Motor neuron (in vitro differentiated cells): ENCODE measurements around the gene GABRG3. TPM values are rescaled to one million over a fixed set of nuclear protein-coding genes. Genes with fewer than 3 reads are reported as not detected.
A peak's percentile ranks its signal among the peaks of the same experiment; 100 is the strongest.

Experiments used
- ATAC-seq, 8 experiments: fragments of 200-7000 bp; cut with Tn5 transposase; replicated peaks in 6 of 8; 2 replicates each; pipeline ENCODE4 v1.8.0; 2021; ENCODE audit warnings: mild to moderate bottlenecking in 8 of 8, moderate library complexity in 8 of 8
- H3K27ac ChIP-seq, 2 donors: fragments of 250-450 bp; sonication (Bioruptor Pico); 2 replicates each; pipeline ENCODE4 v1.9.0; 2021; ENCODE audit warnings: antibody characterized with exemption in 2 of 2, mild to moderate bottlenecking in 2 of 2, moderate library complexity in 1 of 2
- H3K4me1 ChIP-seq, 2 donors: fragments of 250-450 bp; sonication (Bioruptor Pico); replicated peaks in 1 of 2; 2 replicates each; pipeline ENCODE4 v1.6.1; 2021; ENCODE audit warnings: antibody characterized with exemption in 2 of 2, mild to moderate bottlenecking in 2 of 2, moderate library complexity in 1 of 2
- H3K4me3 ChIP-seq, 5 donors: fragments of 250-450 bp; sonication (Bioruptor Pico); 2 replicates each; pipeline ENCODE4 v1.9.0; 2021; ENCODE audit warnings: antibody characterized with exemption in 5 of 5, mild to moderate bottlenecking in 5 of 5, moderate library complexity in 4 of 5
- WGBS, 10 experiments: fragments of 450-650 bp; shearing (Covaris generic); methylation state at CpG; one replicate each; pipeline ENCODE4 v1.0.0; 2022; 5-methylcytosine and 5-hydroxymethylcytosine counted together
- in situ Hi-C, 9 experiments: fragments of 400-800 bp; cut with MboI; loops; one replicate each; pipeline ENCODE4 v1.15.0; 2021; ENCODE audit warnings: low sequenced_read_pairs in 9 of 9, low pct_unique_long_range_greater_than_20kb in 2 of 9; ENCODE audit not compliant: unreplicated experiment in 9 of 9
- total RNA-seq, 8 experiments: library from RNA; unstranded; fragments of 300-600 nt; gene quantifications; 2 replicates each; pipeline versions ENCODE4 v1.2.3 to v1.2.4, GENCODE V29; 2022

GABRG3 gene
- total RNA-seq, 8 experiments from 2014 or later: 0.04 to 3.4 (median 0.88) TPM

GRCh38 chr15:27249046-27249759, 278.2 kb downstream of the GABRG3 start:
- in situ Hi-C loops: no loop called here
- Histone ChIP-seq H3K27ac (no peak overlapping the region), H3K4me1 (peaks cover 0 to 2% of the 10 kb centered on the region in 2 donors), H3K4me3 (no peak overlapping the region)
- peak in 5 of 8 experiments; percentile 56 to 87 (median 61) for ATAC-seq
- 53 to 100% (median 80%) methylated on average over 4 to 11 of the region's 23 CpGs; no CpG with 5 or more reads in 5 of the 10 experiments for WGBS, 10 experiments

GRCh38 chr15:27249760-27250109, 278.8 kb downstream of the GABRG3 start:
- in situ Hi-C loops: no loop called here
- WGBS, 10 experiments: 0 to 84% (median 67%) methylated on average over 1 to 2 of the region's 3 CpGs; no CpG with 5 or more reads in 5 of the 10 experiments
- Histone ChIP-seq H3K4me1 (peaks cover 0 to 2% of the 10 kb centered on the region in 2 donors), H3K4me3 (no peak overlapping the region), H3K27ac (no peak overlapping the region)
- peak in 5 of 8 experiments; percentile 26 to 88 (median 75) for ATAC-seq

GRCh38 chr15:27250223-27250622, 279.2 kb downstream of the GABRG3 start:
- Histone ChIP-seq H3K4me1 (peaks cover 0 to 2% of the 10 kb centered on the region in 2 donors), H3K27ac (no peak overlapping the region), H3K4me3 (no peak overlapping the region)
- 60 to 100% (median 100%) methylated on average over 1 to 4 of the region's 6 CpGs; no CpG with 5 or more reads in 5 of the 10 experiments for WGBS, 10 experiments
- in situ Hi-C loops: no loop called here
- peak in 3 of 8 experiments; percentile 12 to 58 (median 15) for ATAC-seq

- WGBS, 10 experiments: 20 to 100% (median 71%) methylated on average over 1 to 9 of the region's 9 CpGs; no CpG with 5 or more reads in 4 of the 10 experiments
- H3K27ac ChIP-seq: no peak overlapping the region
- no peak overlapping the region for H3K4me3 ChIP-seq
- in situ Hi-C loops: no loop called here
- peaks cover 0 to 5% of the 10 kb centered on the region in 2 donors for H3K4me1 ChIP-seq
- ATAC-seq: no peak
These were observed 283.1 kb downstream of the GABRG3 start for GRCh38 chr15:27254055-27254454.

GRCh38 chr15:27254801-27255200, 283.8 kb downstream of the GABRG3 start:
- 40 to 100% (median 69%) methylated on average over 1 to 2 of the region's 3 CpGs; no CpG with 5 or more reads in 6 of the 10 experiments for WGBS, 10 experiments
- Histone ChIP-seq H3K4me1 (peaks cover 0 to 5% of the 10 kb centered on the region in 2 donors), H3K4me3 (no peak overlapping the region), H3K27ac (no peak overlapping the region)
- in situ Hi-C loops: no loop called here
- ATAC-seq: no peak

- Histone ChIP-seq H3K27ac (no peak overlapping the region), H3K4me1 (peaks cover 4 to 5% of the 10 kb centered on the region in 2 donors), H3K4me3 (no peak overlapping the region)
- 60 to 80% methylated on average over 2 of the region's 5 CpGs; no CpG with 5 or more reads in 8 of the 10 experiments for WGBS, 10 experiments
- in situ Hi-C loops: no loop called here
- ATAC-seq: no peak
These were observed 285.5 kb downstream of the GABRG3 start for GRCh38 chr15:27256446-27256845.

- in situ Hi-C loops: no loop called here
- 0 to 83% (median 50%) methylated on average over 1 to 4 of the region's 4 CpGs; no CpG with 5 or more reads in 3 of the 10 experiments for WGBS, 10 experiments
- peak in 1 of 8 experiments; percentile 54 for ATAC-seq
- no peak overlapping the region for H3K4me3 ChIP-seq
- peaks cover 4 to 7% of the 10 kb centered on the region in 2 donors for H3K4me1 ChIP-seq
- no peak overlapping the region for H3K27ac ChIP-seq
These were observed 287.3 kb downstream of the GABRG3 start for GRCh38 chr15:27258287-27258686.

GRCh38 chr15:27260523-27260922, 289.5 kb downstream of the GABRG3 start:
- no peak overlapping the region for H3K27ac ChIP-seq
- ATAC-seq: no peak
- no peak overlapping the region for H3K4me3 ChIP-seq
- in situ Hi-C loops: no loop called here
- 17 to 90% (median 68%) methylated on average over 1 to 4 of the region's 4 CpGs; no CpG with 5 or more reads in 1 of the 10 experiments for WGBS, 10 experiments
- peaks cover 6 to 10% of the 10 kb centered on the region in 2 donors for H3K4me1 ChIP-seq

- in situ Hi-C loops: no loop called here
- 0 to 100% (median 79%) methylated on average over 1 to 3 of the region's 3 CpGs for WGBS, 10 experiments
- ATAC-seq: peak in 1 of 8 experiments; percentile 33
- Histone ChIP-seq H3K4me3 (no peak overlapping the region), H3K27ac (no peak overlapping the region), H3K4me1 (peaks cover 0 to 2% of the 10 kb centered on the region in 2 donors)
These were observed 297.9 kb downstream of the GABRG3 start for GRCh38 chr15:27268923-27269322.

- 0 to 88% (median 75%) methylated on average over 1 to 5 of the region's 15 CpGs; no CpG with 5 or more reads in 7 of the 10 experiments for WGBS, 10 experiments
- Histone ChIP-seq H3K4me3 (no peak overlapping the region), H3K4me1 (no peaks in the 10 kb centered on the region), H3K27ac (no peak overlapping the region)
- in situ Hi-C loops: no loop called here
- ATAC-seq: no peak
These were observed 300.3 kb downstream of the GABRG3 start for GRCh38 chr15:27271258-27271657.

- in situ Hi-C loops: no loop called here
- peaks cover 0 to 3% of the 10 kb centered on the region in 2 donors for H3K4me1 ChIP-seq
- ATAC-seq: peak in 1 of 8 experiments; percentile 50
- H3K27ac ChIP-seq: no peak overlapping the region
- no peak overlapping the region for H3K4me3 ChIP-seq
These were observed 301.4 kb downstream of the GABRG3 start for GRCh38 chr15:27272427-27272826.

- ATAC-seq: no peak
- Histone ChIP-seq H3K27ac (no peak overlapping the region), H3K4me1 (peaks cover 0 to 3% of the 10 kb centered on the region in 2 donors), H3K4me3 (no peak overlapping the region)
- 45 to 100% (median 75%) methylated on average over 1 to 3 of the region's 3 CpGs; no CpG with 5 or more reads in 3 of the 10 experiments for WGBS, 10 experiments
- in situ Hi-C loops: no loop called here
These were observed 302.5 kb downstream of the GABRG3 start for GRCh38 chr15:27273506-27273905.

- Histone ChIP-seq H3K4me3 (no peak overlapping the region), H3K4me1 (peaks cover 0 to 3% of the 10 kb centered on the region in 2 donors), H3K27ac (no peak overlapping the region)
- ATAC-seq: peak in 1 of 8 experiments; percentile 36
- in situ Hi-C loops: no loop called here
- WGBS, 10 experiments: 9 to 100% (median 44%) methylated on average over 2 to 3 of the region's 3 CpGs; no CpG with 5 or more reads in 3 of the 10 experiments
These were observed 307.8 kb downstream of the GABRG3 start for GRCh38 chr15:27278761-27279160.
